Measurements from ENCODE around the gene CFI. TPM values are rescaled to one million over a fixed set of nuclear protein-coding genes. Genes with fewer than 3 reads are reported as not detected.

Gene CFI
- total and polyA plus RNA-seq, 9 of the 15 experiments (the other 6 are each of a cell fraction or from before 2014, with no cell fraction given): 0.30 to 8.4 (median 0.95) TPM

GRCh38 chr4:109729718-109730618 lies 71.8 kb downstream of the CFI start, which contains the start of gene PLA2G12A (continued):
- TF ChIP-seq ZNF518B (CRISPR knock-in tag; IDR thresholded peaks at IDR 0.05) (no peak), ZNF511 (CRISPR knock-in tag; IDR thresholded peaks at IDR 0.05) (0 out of 2 replicates have a peak, but pooled peaks have one; percentile 84)

- FAIRE-seq: no peak
- H3K79me2 ChIP-seq (ENCODE audit: control insufficient read depth, insufficient read depth, low read length): peaks cover 57% of the 10 kb centered on the region
- H3K4me2 ChIP-seq (ENCODE audit: insufficient read depth, low read length): peak overlapping the region; percentile 95
- under 1% methylated on average over 20 of the region's 25 CpGs for WGBS (ENCODE audit: insufficient coverage, low coverage, missing lambda C conversion rate)
- in situ Hi-C loops (cut with MboI): no loop called here
- H3K27ac ChIP-seq (ENCODE audit: extremely low read depth, low read depth, low read length): peak overlapping the region; percentile 75
- H3K4me3 ChIP-seq: peak overlapping the region; percentile 81
- CTCF ChIA-PET (ENCODE audit: low intra/inter-chr PET ratio): no interaction called here
- intact Hi-C loops (cut with micrococcal nuclease): loop anchor here (1.0 to 5.0 kb wide), 3 partner anchors 26 to 468 kb away; partner anchors contain the start of genes CASP6, ELOVL6 and GAR1
- no peak for ATAC-seq
- POLR2A ChIA-PET: interaction anchor here (0.8 to 3.4 kb wide), 3 partner anchors 11 to 24 kb away, joined by 3 to 14 read pairs (median 3); no protein-coding TSS in a partner anchor
- peak overlapping the region; percentile 76 to 96 for H3K9ac ChIP-seq (ENCODE audit: insufficient read depth in 1 of 2, low read depth in 2 of 2, low read length in 2 of 2)
- peak; percentile 20 to 54 (median 26) for DNase-seq (ENCODE audit: extremely low read depth in 1 of 4, low spot score in 3 of 4)
- H4K20me1 ChIP-seq (replicated peaks; ENCODE audit: control insufficient read depth, insufficient read depth, low read length): 0 out of 2 replicates have a peak, but pooled peaks cover 3% of the 10 kb centered on the region
- no peaks in the 10 kb centered on the region for H3K9me1 ChIP-seq (ENCODE audit: control insufficient read depth, insufficient read depth, low read length)
- H3K27me3 ChIP-seq (ENCODE audit: control insufficient read depth in 2 of 2, insufficient read depth in 2 of 2, low read length in 2 of 2): no peaks in the 10 kb centered on the region
- peaks cover 8 to 26% of the 10 kb centered on the region in 2 experiments; a peak in 4 of 5 replicates for H3K4me1 ChIP-seq (replicated peaks in 1 of 2; ENCODE audit: control insufficient read depth in 2 of 2, insufficient read depth in 2 of 2, low read length in 2 of 2)
- H3K36me3 ChIP-seq (ENCODE audit: control insufficient read depth, insufficient read depth, low read length): peaks cover 30% of the 10 kb centered on the region
- H3K9me3 ChIP-seq (replicated peaks; ENCODE audit: control insufficient read depth, insufficient read depth, low read depth, low read length): no peaks in the 10 kb centered on the region
- peak overlapping the region; percentile 94 for H2AFZ ChIP-seq (ENCODE audit: low read depth, low read length)
- no TSS peak for BruUV-seq (replicated peaks)
- TF ChIP-seq, protein P1, sequence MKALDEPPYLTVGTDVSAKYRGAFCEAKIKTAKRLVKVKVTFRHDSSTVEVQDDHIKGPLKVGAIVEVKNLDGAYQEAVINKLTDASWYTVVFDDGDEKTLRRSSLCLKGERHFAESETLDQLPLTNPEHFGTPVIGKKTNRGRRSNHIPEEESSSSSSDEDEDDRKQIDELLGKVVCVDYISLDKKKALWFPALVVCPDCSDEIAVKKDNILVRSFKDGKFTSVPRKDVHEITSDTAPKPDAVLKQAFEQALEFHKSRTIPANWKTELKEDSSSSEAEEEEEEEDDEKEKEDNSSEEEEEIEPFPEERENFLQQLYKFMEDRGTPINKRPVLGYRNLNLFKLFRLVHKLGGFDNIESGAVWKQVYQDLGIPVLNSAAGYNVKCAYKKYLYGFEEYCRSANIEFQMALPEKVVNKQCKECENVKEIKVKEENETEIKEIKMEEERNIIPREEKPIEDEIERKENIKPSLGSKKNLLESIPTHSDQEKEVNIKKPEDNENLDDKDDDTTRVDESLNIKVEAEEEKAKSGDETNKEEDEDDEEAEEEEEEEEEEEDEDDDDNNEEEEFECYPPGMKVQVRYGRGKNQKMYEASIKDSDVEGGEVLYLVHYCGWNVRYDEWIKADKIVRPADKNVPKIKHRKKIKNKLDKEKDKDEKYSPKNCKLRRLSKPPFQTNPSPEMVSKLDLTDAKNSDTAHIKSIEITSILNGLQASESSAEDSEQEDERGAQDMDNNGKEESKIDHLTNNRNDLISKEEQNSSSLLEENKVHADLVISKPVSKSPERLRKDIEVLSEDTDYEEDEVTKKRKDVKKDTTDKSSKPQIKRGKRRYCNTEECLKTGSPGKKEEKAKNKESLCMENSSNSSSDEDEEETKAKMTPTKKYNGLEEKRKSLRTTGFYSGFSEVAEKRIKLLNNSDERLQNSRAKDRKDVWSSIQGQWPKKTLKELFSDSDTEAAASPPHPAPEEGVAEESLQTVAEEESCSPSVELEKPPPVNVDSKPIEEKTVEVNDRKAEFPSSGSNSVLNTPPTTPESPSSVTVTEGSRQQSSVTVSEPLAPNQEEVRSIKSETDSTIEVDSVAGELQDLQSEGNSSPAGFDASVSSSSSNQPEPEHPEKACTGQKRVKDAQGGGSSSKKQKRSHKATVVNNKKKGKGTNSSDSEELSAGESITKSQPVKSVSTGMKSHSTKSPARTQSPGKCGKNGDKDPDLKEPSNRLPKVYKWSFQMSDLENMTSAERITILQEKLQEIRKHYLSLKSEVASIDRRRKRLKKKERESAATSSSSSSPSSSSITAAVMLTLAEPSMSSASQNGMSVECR (CRISPR knock-in tag; IDR thresholded peaks at IDR 0.05): peak; percentile 73; the same call in 1 of the 2 replicates
- TF ChIP-seq MTA3 (IDR thresholded peaks at IDR 0.05; ENCODE audit: borderline replicate concordance) (0 out of 2 replicates have a peak, but pooled peaks have one; percentile 46), NKRF (IDR thresholded peaks at IDR 0.05; ENCODE audit: borderline replicate concordance) (peak; percentile 69; the same call in 1 of the 2 replicates)
Observed at GRCh38 chr4:109729117-109729717, 72.6 kb downstream of the CFI start.

All from K562 (cell line).